Measurements from ENCODE around the gene VSX2.
"Not testable (repeated sequence)": the region's sequence is repeated elsewhere in the genome, so short reads cannot be mapped to it uniquely, and the experiment has no call there.

Gene VSX2

GRCh38 chr14:74260525-74261233 lies 21.4 kb downstream of the VSX2 start:
- no peak for DNase-seq

- no peak for DNase-seq
Measured at GRCh38 chr14:74261288-74261687, 22.0 kb downstream of the VSX2 start.

GRCh38 chr14:74262076-74262475 lies 22.8 kb downstream of the VSX2 start:
- no peak for DNase-seq

- DNase-seq, result no peak
Measured at GRCh38 chr14:74263181-74263580, 23.9 kb downstream of the VSX2 start.

GRCh38 chr14:74263921-74264320 lies 24.7 kb downstream of the VSX2 start:
- no peak for DNase-seq

GRCh38 chr14:74265301-74265965 lies 26.2 kb downstream of the VSX2 start:
- DNase-seq, result no peak

GRCh38 chr14:74267588-74267987 lies 28.3 kb downstream of the VSX2 start:
- DNase-seq, result no peak

DNA sequence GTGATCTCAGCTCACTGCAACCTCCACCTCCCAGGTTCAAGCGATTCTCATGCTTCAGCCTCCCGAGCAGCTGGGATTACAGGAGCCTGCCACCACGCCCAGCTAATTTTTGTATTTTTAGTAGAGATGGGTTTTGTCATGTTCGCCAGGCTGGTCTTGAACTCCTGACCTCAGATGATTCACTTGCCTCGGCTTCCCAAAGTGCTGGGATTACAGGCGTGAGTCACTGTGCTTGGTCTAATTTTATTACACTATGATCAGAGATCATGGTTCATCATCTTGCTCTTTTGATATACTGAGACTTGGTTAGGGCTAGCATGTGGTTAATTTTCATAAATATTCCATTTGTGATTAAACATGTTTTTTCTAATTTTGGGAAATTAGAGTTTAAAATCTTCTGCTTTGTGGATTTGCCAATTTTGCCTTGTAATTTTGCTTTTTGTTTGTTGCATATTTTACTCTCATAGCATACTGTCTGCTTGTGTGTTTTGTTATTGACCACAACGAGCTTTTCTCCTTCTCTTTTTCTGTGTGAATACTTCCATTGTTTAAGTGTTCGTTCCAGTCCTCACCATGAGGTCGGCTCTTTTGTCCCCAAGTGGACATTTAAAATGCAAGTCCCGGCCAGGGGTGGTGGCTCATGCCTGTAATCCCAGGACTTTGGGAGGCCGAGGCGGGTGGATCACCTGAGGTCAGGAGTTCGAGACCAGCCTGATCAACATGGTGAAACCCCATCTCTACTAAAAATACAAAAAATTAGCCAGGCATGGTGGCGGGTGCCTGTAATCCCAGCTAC lies 31.3 kb downstream of the VSX2 start:
- not testable (repeated sequence) for DNase-seq

DNA sequence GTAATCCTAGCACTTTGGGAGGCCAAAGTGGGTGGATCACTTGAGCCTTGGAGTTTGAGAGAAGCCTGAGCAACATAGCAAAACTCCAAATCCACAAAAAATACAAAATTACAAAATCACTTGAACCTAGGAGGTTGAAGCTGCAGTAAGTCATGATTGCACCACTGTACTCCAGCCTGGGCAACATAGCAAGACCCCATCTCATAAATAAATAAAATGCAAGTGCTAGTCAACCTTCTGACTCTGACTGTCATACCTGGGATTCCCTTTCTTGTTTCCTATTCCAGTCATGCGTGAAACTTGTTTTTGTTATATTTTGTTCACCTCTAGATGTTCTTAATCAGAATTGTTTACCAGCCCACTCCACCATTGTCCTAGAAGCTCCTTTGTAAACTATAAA lies 32.1 kb downstream of the VSX2 start:
- no peak for DNase-seq

- peak; percentile 64 for DNase-seq
Measured at GRCh38 chr14:74275241-74275841, 36.1 kb downstream of the VSX2 start.

GRCh38 chr14:74278080-74278479 lies 38.8 kb downstream of the VSX2 start:
- no peak for DNase-seq

- DNase-seq, result no peak
Measured at GRCh38 chr14:74281069-74281468, 41.8 kb downstream of the VSX2 start.

DNA sequence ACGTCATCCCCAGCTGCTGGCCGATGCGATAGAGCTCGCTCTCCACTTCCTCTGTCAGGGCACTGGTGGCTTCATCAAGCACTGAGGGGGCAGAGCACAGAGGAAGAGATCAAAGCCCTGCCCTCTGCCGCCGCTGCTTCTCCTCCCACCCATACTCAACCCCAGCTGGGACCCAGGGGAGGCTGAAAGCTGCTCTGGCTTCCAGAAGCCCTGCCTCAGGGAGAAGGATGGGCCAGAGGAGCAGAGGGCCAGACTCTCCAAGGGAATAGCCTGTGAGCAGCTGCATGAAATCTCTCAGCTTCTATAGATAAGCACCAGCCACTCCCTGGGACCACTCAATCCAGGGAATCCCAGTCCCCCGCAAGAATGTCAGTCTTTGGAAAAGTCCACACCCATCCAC lies 47.5 kb downstream of the VSX2 start:
- no peak for DNase-seq

- no peak for DNase-seq
Measured at GRCh38 chr14:74289801-74290200, 50.6 kb downstream of the VSX2 start.

DNA sequence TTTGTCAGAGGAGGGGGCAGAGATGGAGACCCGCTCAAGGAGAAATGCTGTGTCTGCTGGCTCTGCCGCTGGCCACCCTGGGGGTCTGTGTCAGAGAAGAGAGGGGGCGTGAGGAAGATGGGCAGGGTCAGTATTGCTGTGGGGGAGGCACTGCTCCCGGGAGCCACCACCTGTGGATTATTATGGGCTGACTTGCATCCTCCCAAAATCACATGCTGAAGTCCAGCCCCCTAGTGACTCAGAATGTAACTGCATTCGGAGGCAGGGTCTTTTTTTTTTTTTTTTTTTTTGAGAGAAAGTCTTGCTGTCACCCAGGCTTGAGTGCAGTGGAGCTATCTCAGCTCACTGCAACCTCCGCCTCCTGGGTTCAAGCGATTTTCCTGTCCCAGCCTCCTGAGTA lies 51.2 kb downstream of the VSX2 start:
- DNase-seq, result peak; percentile 61

- no peak for DNase-seq
Measured at GRCh38 chr14:74292061-74292460, 52.8 kb downstream of the VSX2 start.

DNA sequence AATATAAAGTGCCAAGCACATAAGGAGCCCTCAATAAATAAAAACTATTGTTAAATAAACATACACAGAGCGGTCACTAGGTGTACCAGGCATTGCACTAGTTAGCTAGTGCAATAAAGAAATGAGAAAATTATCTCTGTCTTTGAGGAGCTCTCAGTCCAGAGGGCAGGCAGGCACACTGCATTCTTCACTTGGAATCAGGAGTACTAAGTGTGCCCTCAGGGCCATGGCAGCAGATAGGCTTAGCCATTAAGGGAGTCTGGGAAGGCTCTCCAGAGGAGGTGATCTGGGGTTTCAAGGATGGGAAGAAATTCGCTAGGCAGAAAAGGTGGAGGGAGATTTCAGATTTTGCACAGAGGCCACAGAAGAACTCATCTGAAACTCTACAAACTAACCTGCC lies 54.4 kb downstream of the VSX2 start:
- no peak for DNase-seq

DNA sequence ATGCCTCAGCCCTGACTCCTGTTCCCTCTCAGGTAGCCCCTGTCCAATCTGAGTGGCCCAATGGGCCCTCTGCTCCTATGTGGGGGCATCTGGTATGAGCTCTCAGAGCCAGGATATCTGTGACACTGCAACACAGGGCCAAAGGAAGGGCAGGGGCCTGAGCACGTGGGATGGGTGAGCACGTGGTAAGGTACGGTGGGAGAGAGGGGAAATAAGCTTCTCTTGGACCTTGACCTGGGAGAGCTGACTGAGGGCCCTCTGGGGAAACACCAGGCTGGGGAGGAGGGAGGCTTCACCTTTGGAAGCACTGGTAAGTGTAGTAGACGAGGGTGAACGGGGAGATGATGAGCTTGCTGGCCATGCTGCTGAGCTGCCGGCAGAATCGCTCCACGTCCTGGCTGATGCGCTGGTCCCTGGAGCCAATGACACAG lies 56.8 kb downstream of the VSX2 start:
- no peak for DNase-seq

DNA sequence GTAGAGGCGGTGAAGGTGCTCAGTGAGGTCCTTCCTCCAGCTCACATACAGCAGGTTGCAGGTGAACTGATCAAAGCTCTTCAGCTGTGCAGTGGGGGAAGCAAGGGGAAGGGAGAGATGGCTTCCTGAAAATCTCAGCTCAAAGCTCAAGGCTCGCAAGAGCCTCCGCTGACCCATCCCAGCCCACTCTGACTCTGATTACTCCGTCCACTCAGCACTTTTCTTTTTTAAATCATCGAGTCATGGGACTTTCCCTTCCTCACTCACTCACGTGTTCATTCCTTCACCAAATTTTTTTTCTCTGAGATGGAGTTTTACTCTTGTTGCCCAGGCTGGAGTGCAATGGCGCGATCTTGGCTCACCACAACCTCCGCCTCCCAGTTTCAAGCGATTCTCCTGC lies 58.7 kb downstream of the VSX2 start:
- no peak for DNase-seq

DNA sequence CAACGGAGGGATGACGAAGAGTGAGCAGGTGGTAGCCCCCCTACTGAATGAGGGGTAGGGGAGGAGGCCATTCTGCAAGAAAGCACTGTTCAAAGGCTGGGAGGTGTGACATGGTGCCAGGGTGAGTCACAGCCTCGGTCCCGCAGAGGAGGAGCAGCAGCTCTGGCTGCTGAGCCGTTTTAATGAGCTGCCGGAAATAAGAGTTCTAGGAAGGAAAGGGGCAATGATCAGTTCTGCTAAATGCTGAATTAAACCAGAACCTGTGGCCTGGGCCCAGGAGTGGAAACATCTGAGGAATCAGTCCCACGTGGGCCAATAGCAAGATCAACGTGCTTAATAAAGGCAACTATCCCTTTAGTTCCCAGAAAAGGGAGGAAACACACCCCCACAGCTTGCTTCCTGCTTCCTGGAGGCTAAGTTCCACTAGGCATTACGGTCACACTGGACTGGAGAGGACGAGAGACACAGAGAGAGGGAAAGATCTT lies 59.9 kb downstream of the VSX2 start:
- DNase-seq, result peak; percentile 11

DNA sequence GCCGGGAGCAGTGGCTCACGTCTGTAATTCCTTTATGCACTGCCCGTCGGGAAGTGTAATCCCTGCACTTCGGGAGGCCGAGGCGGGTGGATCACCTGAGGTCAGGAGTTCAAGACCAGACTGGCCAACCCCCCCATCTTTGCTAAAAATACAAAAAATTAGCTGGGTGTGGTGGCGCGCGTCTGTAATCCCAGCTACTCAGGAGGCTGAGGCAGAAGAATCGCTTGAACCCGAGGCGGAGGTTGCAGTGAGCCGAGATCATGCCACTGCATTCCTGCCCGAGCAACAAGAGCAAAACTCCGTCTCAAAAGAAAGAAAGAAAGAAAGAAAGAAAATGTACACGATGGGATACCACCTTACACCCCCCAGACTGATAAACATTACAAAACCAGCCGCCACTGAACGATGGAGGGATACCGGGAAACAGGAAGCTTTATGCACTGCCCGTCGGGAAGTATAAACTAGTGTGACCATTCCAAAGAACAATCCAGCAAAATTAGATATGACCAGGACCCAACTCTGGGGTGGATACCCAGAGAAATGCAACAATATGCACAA lies 62.4 kb downstream of the VSX2 start:
- no peak for DNase-seq

DNA sequence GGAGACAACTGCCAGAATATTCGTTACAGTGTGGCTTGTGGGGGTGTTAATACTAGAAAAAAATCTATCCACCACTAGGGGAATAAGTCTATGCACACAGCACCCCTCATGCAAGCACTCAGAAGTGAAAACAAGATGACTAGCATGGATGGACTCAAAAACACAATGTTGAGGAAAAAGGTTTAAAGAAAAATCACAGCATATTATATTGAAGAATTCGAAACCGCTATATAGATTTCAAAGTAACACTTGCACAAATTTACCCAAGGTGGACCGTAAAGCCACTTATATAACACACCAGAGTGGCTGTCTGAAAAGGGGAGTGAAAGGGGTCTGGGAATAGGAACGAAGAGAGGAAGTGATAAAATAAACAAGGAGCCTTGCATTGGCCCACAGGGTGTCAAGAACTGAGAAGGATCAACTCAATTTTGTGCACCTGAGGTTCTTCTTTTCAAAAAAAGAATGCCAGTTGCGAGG lies 62.9 kb downstream of the VSX2 start:
- peak; percentile 90 for DNase-seq
